Measurements from ENCODE around the gene TMTC2.

- TF ChIP-seq CTCF (IDR thresholded peaks at IDR 0.05; ENCODE audit: low read depth, low read length) = no peak
- TF ChIP-seq EZH2phosphoT487 (IDR thresholded peaks at IDR 0.05; ENCODE audit: low read depth) = no peak
Measured at GRCh38 chr12:82953397-82953796, 266.7 kb downstream of the TMTC2 start.
